ENCODE measurements around the gene ZCCHC8. TPM values are rescaled to one million over a fixed set of nuclear protein-coding genes. Genes with fewer than 3 reads are reported as not detected.

Gene ZCCHC8
- total RNA-seq, 1 donor from 2014 or later = 27.6 TPM

DNA sequence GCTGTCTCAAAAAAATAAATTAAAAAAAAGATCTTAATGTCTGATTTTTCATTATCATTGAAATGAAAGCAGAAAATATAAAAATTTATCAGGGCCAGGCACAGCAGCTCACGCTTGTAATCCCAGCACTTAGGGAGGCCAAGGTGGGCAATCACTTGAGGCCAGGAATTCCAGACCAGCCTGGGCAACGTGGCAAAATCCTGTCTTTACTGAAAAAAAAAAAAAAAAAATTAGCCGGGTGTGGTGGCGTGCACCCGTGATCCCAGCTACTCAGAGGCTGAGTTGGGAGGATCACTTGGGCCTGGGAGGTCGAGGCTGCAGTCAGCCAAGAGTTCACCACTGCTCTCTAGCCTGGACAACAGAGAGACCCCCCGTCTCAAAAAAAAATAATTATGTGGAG lies 40.7 kb downstream of the ZCCHC8 start:
- H3K4me3 Mint-ChIP-seq (ENCODE audit: unreplicated experiment) = no peak overlapping the region
- no peak for DNase-seq (ENCODE audit: extremely low spot score, unreplicated experiment)
- no peak overlapping the region for H3K27ac Mint-ChIP-seq (ENCODE audit: unreplicated experiment)
- H3K27me3 Mint-ChIP-seq (ENCODE audit: unreplicated experiment) = no peaks in the 10 kb centered on the region
- no peaks in the 10 kb centered on the region for H3K36me3 Mint-ChIP-seq (ENCODE audit: unreplicated experiment)
- no peaks in the 10 kb centered on the region for H3K9me3 Mint-ChIP-seq (ENCODE audit: unreplicated experiment)
- TF ChIP-seq, protein P1, sequence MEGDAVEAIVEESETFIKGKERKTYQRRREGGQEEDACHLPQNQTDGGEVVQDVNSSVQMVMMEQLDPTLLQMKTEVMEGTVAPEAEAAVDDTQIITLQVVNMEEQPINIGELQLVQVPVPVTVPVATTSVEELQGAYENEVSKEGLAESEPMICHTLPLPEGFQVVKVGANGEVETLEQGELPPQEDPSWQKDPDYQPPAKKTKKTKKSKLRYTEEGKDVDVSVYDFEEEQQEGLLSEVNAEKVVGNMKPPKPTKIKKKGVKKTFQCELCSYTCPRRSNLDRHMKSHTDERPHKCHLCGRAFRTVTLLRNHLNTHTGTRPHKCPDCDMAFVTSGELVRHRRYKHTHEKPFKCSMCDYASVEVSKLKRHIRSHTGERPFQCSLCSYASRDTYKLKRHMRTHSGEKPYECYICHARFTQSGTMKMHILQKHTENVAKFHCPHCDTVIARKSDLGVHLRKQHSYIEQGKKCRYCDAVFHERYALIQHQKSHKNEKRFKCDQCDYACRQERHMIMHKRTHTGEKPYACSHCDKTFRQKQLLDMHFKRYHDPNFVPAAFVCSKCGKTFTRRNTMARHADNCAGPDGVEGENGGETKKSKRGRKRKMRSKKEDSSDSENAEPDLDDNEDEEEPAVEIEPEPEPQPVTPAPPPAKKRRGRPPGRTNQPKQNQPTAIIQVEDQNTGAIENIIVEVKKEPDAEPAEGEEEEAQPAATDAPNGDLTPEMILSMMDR (IDR thresholded peaks at IDR 0.05) = no peak
- peaks cover 5% of the 10 kb centered on the region for H3K4me1 Mint-ChIP-seq (ENCODE audit: unreplicated experiment)

DNA sequence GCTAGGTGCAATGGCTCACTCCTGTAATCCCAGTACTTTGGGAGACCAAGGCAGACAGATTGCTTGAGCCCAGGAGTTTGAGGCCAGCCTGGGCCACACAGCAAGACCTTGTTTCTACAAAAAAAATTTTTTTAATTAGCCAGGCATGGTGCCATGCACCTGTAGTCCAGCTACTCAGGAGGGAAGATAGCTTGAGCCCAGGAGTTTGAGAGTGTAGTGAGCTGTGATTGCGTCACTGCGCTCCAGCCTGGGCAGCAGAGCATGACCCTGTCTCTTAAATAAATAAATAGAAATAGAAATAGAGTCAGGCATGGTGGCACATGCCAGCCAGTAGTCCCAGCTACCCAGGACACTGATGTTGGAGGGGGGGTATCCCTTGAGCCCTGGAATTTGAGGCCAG lies 41.5 kb downstream of the ZCCHC8 start:
- H3K4me1 Mint-ChIP-seq (ENCODE audit: unreplicated experiment) = peaks cover 2% of the 10 kb centered on the region
- no peak for DNase-seq (ENCODE audit: extremely low spot score, unreplicated experiment)
- H3K27me3 Mint-ChIP-seq (ENCODE audit: unreplicated experiment) = no peaks in the 10 kb centered on the region
- H3K36me3 Mint-ChIP-seq (ENCODE audit: unreplicated experiment) = no peaks in the 10 kb centered on the region
- TF ChIP-seq, protein P1 (IDR thresholded peaks at IDR 0.05) = no peak
- H3K4me3 Mint-ChIP-seq (ENCODE audit: unreplicated experiment) = no peak overlapping the region
- H3K9me3 Mint-ChIP-seq (ENCODE audit: unreplicated experiment) = no peaks in the 10 kb centered on the region
- H3K27ac Mint-ChIP-seq (ENCODE audit: unreplicated experiment) = no peak overlapping the region

- DNase-seq (ENCODE audit: extremely low spot score, unreplicated experiment) = no peak
- Mint-ChIP-seq H3K27ac (ENCODE audit: unreplicated experiment) (no peak overlapping the region), H3K9me3 (ENCODE audit: unreplicated experiment) (no peaks in the 10 kb centered on the region), H3K27me3 (ENCODE audit: unreplicated experiment) (no peaks in the 10 kb centered on the region), H3K36me3 (ENCODE audit: unreplicated experiment) (no peaks in the 10 kb centered on the region), H3K4me3 (ENCODE audit: unreplicated experiment) (no peak overlapping the region), H3K4me1 (ENCODE audit: unreplicated experiment) (peaks cover 2% of the 10 kb centered on the region)
- TF ChIP-seq, protein P1 (IDR thresholded peaks at IDR 0.05) = no peak
Observed at GRCh38 chr12:122458105-122459035, 42.4 kb downstream of the ZCCHC8 start.

DNA sequence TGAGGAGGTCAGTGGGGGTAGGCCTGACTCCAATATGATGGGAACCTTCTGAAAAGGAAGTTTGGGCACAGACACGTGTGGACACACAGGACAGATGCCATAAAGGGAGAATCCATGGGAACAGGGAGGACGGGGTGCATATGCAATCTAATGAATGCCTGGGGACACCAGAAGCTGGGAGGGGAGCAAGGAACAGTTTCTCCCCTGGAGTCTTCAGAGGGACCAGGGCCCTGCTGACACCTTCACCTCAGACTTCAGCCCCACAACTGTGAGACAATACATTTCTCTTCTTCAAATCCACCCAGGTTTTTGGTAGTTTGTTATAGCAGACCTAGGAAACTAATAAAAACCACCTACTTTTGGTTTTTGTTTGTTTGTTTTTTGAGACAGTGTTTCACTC lies 43.1 kb downstream of the ZCCHC8 start:
- Mint-ChIP-seq H3K9me3 (ENCODE audit: unreplicated experiment) (no peaks in the 10 kb centered on the region), H3K4me1 (ENCODE audit: unreplicated experiment) (peaks cover 9% of the 10 kb centered on the region), H3K4me3 (ENCODE audit: unreplicated experiment) (no peak overlapping the region), H3K27ac (ENCODE audit: unreplicated experiment) (no peak overlapping the region), H3K36me3 (ENCODE audit: unreplicated experiment) (no peaks in the 10 kb centered on the region), H3K27me3 (ENCODE audit: unreplicated experiment) (no peaks in the 10 kb centered on the region)
- TF ChIP-seq, protein P1 (IDR thresholded peaks at IDR 0.05) = no peak
- DNase-seq (ENCODE audit: extremely low spot score, unreplicated experiment) = no peak

GRCh38 chr12:122454739-122455138 lies 46.0 kb downstream of the ZCCHC8 start:
- no peak overlapping the region for H3K4me3 Mint-ChIP-seq (ENCODE audit: unreplicated experiment)
- H3K27ac Mint-ChIP-seq (ENCODE audit: unreplicated experiment) = no peak overlapping the region
- no peaks in the 10 kb centered on the region for H3K27me3 Mint-ChIP-seq (ENCODE audit: unreplicated experiment)
- DNase-seq (ENCODE audit: extremely low spot score, unreplicated experiment) = no peak
- TF ChIP-seq, protein P1 (IDR thresholded peaks at IDR 0.05) = no peak
- H3K9me3 Mint-ChIP-seq (ENCODE audit: unreplicated experiment) = no peaks in the 10 kb centered on the region
- H3K36me3 Mint-ChIP-seq (ENCODE audit: unreplicated experiment) = no peaks in the 10 kb centered on the region
- H3K4me1 Mint-ChIP-seq (ENCODE audit: unreplicated experiment) = peaks cover 9% of the 10 kb centered on the region
